Neural cell (in vitro differentiated cells): ENCODE measurements around the gene EYS. TPM values are rescaled to one million over a fixed set of nuclear protein-coding genes. Genes with fewer than 3 reads are reported as not detected.

ENCODE experiments used
- H2AFZ ChIP-seq: fragments of 200-600, 300-800 bp; sonication (generic), shearing (Covaris generic); 2 replicates; pipeline ENCODE4 v1.6.0; 2014; ENCODE audit warnings: low read depth, mild to moderate bottlenecking, antibody characterized with exemption, low read length, moderate library complexity
- H3F3A ChIP-seq: fragments of 200-600 bp; shearing (Covaris generic); 2 replicates; pipeline ENCODE4 v1.6.1; 2016; ENCODE audit warnings: mild to moderate bottlenecking, moderate library complexity, mixed read lengths, antibody characterized with exemption, low read length; ENCODE audit not compliant: insufficient read depth, poor library complexity, severe bottlenecking
- H3K27ac ChIP-seq: fragments of 200-600, 300-800 bp; sonication (generic), shearing (Covaris generic); 2 replicates; pipeline ENCODE4 v1.5.1; 2014; ENCODE audit warnings: mild to moderate bottlenecking, low read length, moderate library complexity
- H3K27me3 ChIP-seq: fragments of 300-800, 200-600 bp; sonication (generic), shearing (Covaris generic); 2 replicates; pipeline ENCODE4 v1.6.0; 2014; ENCODE audit warnings: mild to moderate bottlenecking, low read depth, low read length, moderate library complexity; ENCODE audit not compliant: insufficient read depth
- H3K36me3 ChIP-seq: fragments of 300-800, 200-600 bp; sonication (generic), shearing (Covaris generic); 2 replicates; pipeline ENCODE4 v1.5.1; 2014; ENCODE audit warnings: mild to moderate bottlenecking, antibody characterized with exemption, low read length, moderate library complexity; ENCODE audit not compliant: insufficient read depth
- H3K4me2 ChIP-seq: fragments of 300-800, 200-600 bp; sonication (generic), shearing (Covaris generic); 2 replicates; pipeline ENCODE4 v1.6.0; 2014; ENCODE audit warnings: mild to moderate bottlenecking, low read length
- H3K4me3 ChIP-seq: fragments of 300-800, 200-600 bp; sonication (generic), shearing (Covaris generic); 2 replicates; pipeline ENCODE4 v1.5.1; 2014; ENCODE audit warnings: mild to moderate bottlenecking, low read length, moderate library complexity
- H3K79me2 ChIP-seq: fragments of 200-600 bp; shearing (Covaris generic); replicated peaks from 2 replicates; pipeline ENCODE4 v1.6.0; 2014; ENCODE audit warnings: mild to moderate bottlenecking, low read length, moderate library complexity; ENCODE audit not compliant: insufficient read depth
- H3K9ac ChIP-seq: fragments of 300-800, 200-600 bp; sonication (generic), shearing (Covaris generic); 2 replicates; pipeline ENCODE4 v1.6.1; 2016; ENCODE audit warnings: mild to moderate bottlenecking, low read length, mixed read lengths
- H3K9me2 ChIP-seq: fragments of 200-600 bp; shearing (Covaris generic); 2 replicates; pipeline ENCODE4 v1.6.1; 2016; ENCODE audit warnings: mild to moderate bottlenecking, low read length, mixed read lengths; ENCODE audit not compliant: insufficient read depth
- H3K9me3 ChIP-seq: fragments of 200-600, 300-800 bp; sonication (generic), shearing (Covaris generic); 2 replicates; pipeline ENCODE4 v1.6.1; 2016; ENCODE audit warnings: mild to moderate bottlenecking, mixed run types, low read length, moderate library complexity, mixed read lengths
- H4K20me1 ChIP-seq: fragments of 200-600 bp; shearing (Covaris generic); 2 replicates; pipeline ENCODE4 v1.6.1; 2016; ENCODE audit warnings: mild to moderate bottlenecking, mixed run types; ENCODE audit not compliant: insufficient read depth
- CTCF ChIP-seq: fragments of 450-650 bp; IDR thresholded peaks from 2 replicates; pipeline ENCODE4 v1.5.1; 2014; ENCODE audit warnings: antibody characterized with exemption, mild to moderate bottlenecking, moderate library complexity; ENCODE audit not compliant: poor library complexity, severe bottlenecking
- EP300 ChIP-seq: fragments of 450-650 bp; conservative IDR thresholded peaks from 2 replicates; pipeline ENCODE4 v1.6.1; 2014; ENCODE audit warnings: antibody characterized with exemption, mild to moderate bottlenecking, moderate library complexity; ENCODE audit not compliant: poor library complexity, severe bottlenecking
- EZH2 ChIP-seq: fragments of 200-600, 300-800 bp; shearing (Covaris generic), sonication (generic); IDR thresholded peaks from 2 replicates; pipeline ENCODE4 v1.6.1; 2014; ENCODE audit warnings: antibody characterized with exemption, low read length, borderline replicate concordance, mild to moderate bottlenecking; ENCODE audit not compliant: insufficient read depth, poor library complexity, severe bottlenecking
- MXI1 ChIP-seq: fragments of 450-650 bp; conservative IDR thresholded peaks from 2 replicates; pipeline ENCODE4 v1.6.1; 2014; ENCODE audit warnings: antibody characterized with exemption, mild to moderate bottlenecking; ENCODE audit not compliant: poor library complexity, severe bottlenecking
- POLR2AphosphoS5 ChIP-seq: IDR thresholded peaks from 2 replicates; pipeline ENCODE4 v1.6.1; 2012
- RAD21 ChIP-seq: fragments of 450-650 bp; conservative IDR thresholded peaks from 2 replicates; pipeline ENCODE4 v1.6.1; 2014; ENCODE audit warnings: antibody characterized with exemption, mild to moderate bottlenecking, moderate library complexity
- SMC3 ChIP-seq: fragments of 450-650 bp; conservative IDR thresholded peaks from 2 replicates; pipeline ENCODE4 v1.6.1; 2014; ENCODE audit warnings: antibody characterized with exemption, mild to moderate bottlenecking, moderate library complexity; ENCODE audit not compliant: poor library complexity
- TAF1 ChIP-seq: IDR thresholded peaks from 2 replicates; pipeline ENCODE4 v1.6.1; 2012; ENCODE audit warnings: low read depth
- polyA plus RNA-seq: library from polyadenylated mRNA; depleted of rRNA; stranded (reverse); fragments of >200 nt; gene quantifications from 2 replicates; pipeline ENCODE4 v1.2.3, GENCODE V29; 2014
- TF ChIP-seq, protein P1 (sequence below): IDR thresholded peaks from 2 replicates; pipeline ENCODE4 v1.6.1; 2012; ENCODE audit warnings: borderline replicate concordance

The EYS gene
- polyA plus RNA-seq, 1 donor from 2014 or later, result 0.38 TPM

GRCh38 chr6:64437996-64438395 is 1269.0 kb downstream of the EYS start:
- no peak for TF ChIP-seq EP300
- Histone ChIP-seq H3F3A (no peaks in the 10 kb centered on the region), H3K9me2 (no peaks in the 10 kb centered on the region), H3K4me2 (no peak overlapping the region), H3K27me3 (no peaks in the 10 kb centered on the region), H3K36me3 (no peaks in the 10 kb centered on the region), H2AFZ (no peak overlapping the region), H3K79me2 (no peaks in the 10 kb centered on the region), H3K9me3 (no peaks in the 10 kb centered on the region), H3K4me3 (no peak overlapping the region), H3K9ac (no peak overlapping the region), H4K20me1 (no peaks in the 10 kb centered on the region), H3K27ac (no peak overlapping the region)

DNA sequence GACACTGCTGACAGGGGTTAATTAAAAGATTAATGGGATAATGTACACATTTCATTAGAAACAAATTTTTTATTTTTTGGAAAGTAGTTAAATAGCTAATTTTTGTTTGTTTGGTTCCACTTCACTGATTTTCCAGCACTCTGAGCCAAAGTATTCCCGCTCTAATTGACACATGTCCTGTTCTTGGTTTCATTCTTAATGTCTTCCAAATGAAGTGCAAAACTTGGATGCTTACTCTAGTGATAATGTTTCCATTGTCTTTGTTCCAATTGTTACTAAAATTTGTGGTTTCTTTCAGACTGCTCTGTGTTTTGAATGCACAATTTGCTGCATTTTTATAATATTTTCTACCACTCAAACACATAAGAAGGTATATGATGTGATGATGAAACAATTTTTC is 1277.1 kb downstream of the EYS start:
- no peaks in the 10 kb centered on the region for H3K9me3 ChIP-seq
- H3K4me2 ChIP-seq, result no peak overlapping the region
- no peaks in the 10 kb centered on the region for H3K36me3 ChIP-seq
- no peaks in the 10 kb centered on the region for H3K9me2 ChIP-seq
- no peaks in the 10 kb centered on the region for H3F3A ChIP-seq
- no peak overlapping the region for H3K9ac ChIP-seq
- H3K4me3 ChIP-seq, result no peak overlapping the region
- TF ChIP-seq POLR2AphosphoS5 (no peak), EP300 (no peak), MXI1 (no peak), SMC3 (no peak), TAF1 (no peak), CTCF (no peak), EZH2 (no peak), RAD21 (no peak)
- TF ChIP-seq, protein P1, sequence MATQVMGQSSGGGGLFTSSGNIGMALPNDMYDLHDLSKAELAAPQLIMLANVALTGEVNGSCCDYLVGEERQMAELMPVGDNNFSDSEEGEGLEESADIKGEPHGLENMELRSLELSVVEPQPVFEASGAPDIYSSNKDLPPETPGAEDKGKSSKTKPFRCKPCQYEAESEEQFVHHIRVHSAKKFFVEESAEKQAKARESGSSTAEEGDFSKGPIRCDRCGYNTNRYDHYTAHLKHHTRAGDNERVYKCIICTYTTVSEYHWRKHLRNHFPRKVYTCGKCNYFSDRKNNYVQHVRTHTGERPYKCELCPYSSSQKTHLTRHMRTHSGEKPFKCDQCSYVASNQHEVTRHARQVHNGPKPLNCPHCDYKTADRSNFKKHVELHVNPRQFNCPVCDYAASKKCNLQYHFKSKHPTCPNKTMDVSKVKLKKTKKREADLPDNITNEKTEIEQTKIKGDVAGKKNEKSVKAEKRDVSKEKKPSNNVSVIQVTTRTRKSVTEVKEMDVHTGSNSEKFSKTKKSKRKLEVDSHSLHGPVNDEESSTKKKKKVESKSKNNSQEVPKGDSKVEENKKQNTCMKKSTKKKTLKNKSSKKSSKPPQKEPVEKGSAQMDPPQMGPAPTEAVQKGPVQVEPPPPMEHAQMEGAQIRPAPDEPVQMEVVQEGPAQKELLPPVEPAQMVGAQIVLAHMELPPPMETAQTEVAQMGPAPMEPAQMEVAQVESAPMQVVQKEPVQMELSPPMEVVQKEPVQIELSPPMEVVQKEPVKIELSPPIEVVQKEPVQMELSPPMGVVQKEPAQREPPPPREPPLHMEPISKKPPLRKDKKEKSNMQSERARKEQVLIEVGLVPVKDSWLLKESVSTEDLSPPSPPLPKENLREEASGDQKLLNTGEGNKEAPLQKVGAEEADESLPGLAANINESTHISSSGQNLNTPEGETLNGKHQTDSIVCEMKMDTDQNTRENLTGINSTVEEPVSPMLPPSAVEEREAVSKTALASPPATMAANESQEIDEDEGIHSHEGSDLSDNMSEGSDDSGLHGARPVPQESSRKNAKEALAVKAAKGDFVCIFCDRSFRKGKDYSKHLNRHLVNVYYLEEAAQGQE, result no peak
- no peaks in the 10 kb centered on the region for H4K20me1 ChIP-seq
- H3K27me3 ChIP-seq, result no peaks in the 10 kb centered on the region
- H2AFZ ChIP-seq, result no peak overlapping the region
- H3K27ac ChIP-seq, result no peak overlapping the region
- H3K79me2 ChIP-seq, result no peaks in the 10 kb centered on the region

DNA sequence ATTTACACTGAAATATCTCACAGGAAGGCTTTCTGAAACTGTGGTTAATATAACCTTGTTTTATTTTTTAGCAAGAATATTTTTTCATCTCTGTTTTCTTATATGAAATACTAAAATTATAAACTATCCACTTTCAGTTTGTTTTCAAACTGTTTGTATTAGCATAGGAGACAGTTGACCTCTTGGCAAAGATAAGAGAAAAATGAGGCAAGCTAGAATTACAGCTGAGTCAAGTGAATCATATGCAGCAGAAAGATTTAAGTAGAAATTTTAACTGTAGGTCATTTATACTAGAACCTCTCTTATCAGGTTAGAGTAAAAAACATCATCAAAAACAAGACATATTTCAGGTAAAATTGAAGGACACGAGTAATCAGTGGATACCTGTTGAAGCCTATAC is 1278.8 kb downstream of the EYS start:
- no peaks in the 10 kb centered on the region for H3F3A ChIP-seq
- no peak overlapping the region for H3K4me3 ChIP-seq
- TF ChIP-seq CTCF (no peak), EZH2 (no peak), MXI1 (no peak), TAF1 (no peak), EP300 (no peak), POLR2AphosphoS5 (no peak), RAD21 (no peak)
- TF ChIP-seq, protein P1, result no peak
- H2AFZ ChIP-seq, result no peak overlapping the region
- H3K27me3 ChIP-seq, result no peaks in the 10 kb centered on the region
- H3K9me3 ChIP-seq, result no peaks in the 10 kb centered on the region
- H3K27ac ChIP-seq, result no peak overlapping the region
- H3K9ac ChIP-seq, result no peak overlapping the region
- H3K36me3 ChIP-seq, result no peaks in the 10 kb centered on the region
- no peaks in the 10 kb centered on the region for H3K79me2 ChIP-seq
- H3K9me2 ChIP-seq, result no peaks in the 10 kb centered on the region
- no peak overlapping the region for H3K4me2 ChIP-seq
- no peaks in the 10 kb centered on the region for H4K20me1 ChIP-seq
